AG20443 (cell line): ENCODE data around the gene GFER.
A peak's percentile ranks its signal among the peaks of the same experiment; 100 is the strongest.

ENCODE experiments used
- DNase-seq: peaks from one replicate; pipeline ENCODE4 v3.0.0; 2012; ENCODE audit warnings: low spot score, mixed read lengths

Gene GFER

GRCh38 chr16:2026461-2027023, 42.5 kb downstream of the GFER start, which contains the start of gene NHERF2:
Gene NHERF2 (plus strand): TSS chr16:2026902. CDS start chr16:2027006, 104 bp downstream.
- DNase-seq, result peak; percentile 81

- peak; percentile 57 for DNase-seq
These were observed 43.3 kb downstream of the GFER start for GRCh38 chr16:2027024-2028010.

- DNase-seq, result no peak
These were observed 44.2 kb downstream of the GFER start for GRCh38 chr16:2028146-2028545.

GRCh38 chr16:2028620-2029220, 44.7 kb downstream of the GFER start:
- DNase-seq, result no peak

GRCh38 chr16:2029350-2029749, 45.4 kb downstream of the GFER start:
- no peak for DNase-seq

GRCh38 chr16:2030036-2030435, 46.0 kb downstream of the GFER start:
- DNase-seq, result no peak

GRCh38 chr16:2031081-2031577, 47.1 kb downstream of the GFER start:
- no peak for DNase-seq

- DNase-seq, result peak; percentile 58
These were observed 48.5 kb downstream of the GFER start for GRCh38 chr16:2032285-2033056.

- peak; percentile 79 for DNase-seq
These were observed 49.3 kb downstream of the GFER start for GRCh38 chr16:2033057-2033908.

GRCh38 chr16:2033909-2034695, 50.1 kb downstream of the GFER start:
- peak; percentile 36 for DNase-seq

GRCh38 chr16:2034696-2035430, 50.9 kb downstream of the GFER start:
- no peak for DNase-seq

GRCh38 chr16:2035431-2036199, 51.6 kb downstream of the GFER start:
- DNase-seq, result peak; percentile 88

GRCh38 chr16:2036200-2036966, 52.4 kb downstream of the GFER start:
- DNase-seq, result no peak

GRCh38 chr16:2037115-2037514, 53.1 kb downstream of the GFER start:
- DNase-seq, result no peak
